A549 (cell line): ENCODE measurements around the gene CBY1. TPM values are rescaled to one million over a fixed set of nuclear protein-coding genes. Genes with fewer than 3 reads are reported as not detected.

ENCODE experiments used
- ATAC-seq, 2 experiments: fragments of 200-7000 bp in 1 of 2; fragments of >200 bp in 1 of 2; cut with Nextera tagmentation in 1 of 2; cut with Tn5 transposase in 1 of 2; 3 replicates each; pipeline versions ENCODE4 v1.8.0 to v1.9.1; 2018 to 2020; ENCODE audit warnings: mild to moderate bottlenecking in 1 of 2, moderate library complexity in 1 of 2
- CTCF ChIA-PET: fragments of 300-600 bp; sonication (Branson Sonifier 250); formaldehyde crosslinking; extraction: SDS; loops from one replicate; lab custom pipeline; 2021; ENCODE audit warnings: antibody characterized with exemption, inconsistent platforms; lab: Yijun Ruan, JAX
- POLR2A ChIA-PET: fragments of 350-600 bp; formaldehyde crosslinking; extraction: SDS; loops from one replicate; lab custom pipeline; 2021; ENCODE audit warnings: antibody characterized with exemption, inconsistent platforms; lab: Yijun Ruan, JAX
- DNase-seq, 2 experiments: peaks; one replicate each; pipeline versions ENCODE4 v3.0.0 to v3.0.0-alpha.2; 2011 to 2016; ENCODE audit warnings: low read depth in 1 of 2, low spot score in 1 of 2
- FAIRE-seq: peaks from 2 replicates; lab custom pipeline; 2011; peaks lifted over from hg19 to GRCh38; lab: Jason Lieb, UNC
- H3K27ac ChIP-seq, 2 experiments: fragments of >200 bp; sonication (Bioruptor Twin); formaldehyde crosslinking; 3 replicates each; pipeline ENCODE4 v1.5.1; 2016 to 2017
- H3K4me1 ChIP-seq: fragments of >200 bp; sonication (Bioruptor Twin); formaldehyde crosslinking; 3 replicates; pipeline ENCODE4 v1.6.1; 2016
- H3K4me2 ChIP-seq: fragments of >200 bp; sonication (Bioruptor Twin); formaldehyde crosslinking; 3 replicates; pipeline ENCODE4 v1.6.1; 2016
- H3K4me3 ChIP-seq: fragments of >200 bp; sonication (Bioruptor Twin); formaldehyde crosslinking; 3 replicates; pipeline ENCODE4 v1.5.1; 2016
- H3K9me3 ChIP-seq: fragments of >200 bp; sonication (Bioruptor Twin); formaldehyde crosslinking; 3 replicates; pipeline ENCODE4 v1.6.1; 2016
- BCL3 ChIP-seq: fragments of >200 bp; sonication (Bioruptor Twin); formaldehyde crosslinking; IDR thresholded peaks from 3 replicates; pipeline ENCODE4 v1.6.1; 2016
- CEBPB ChIP-seq, 2 experiments: fragments of >200 bp in 1 of 2; sonication (Bioruptor Twin) in 1 of 2; formaldehyde crosslinking in 1 of 2; IDR thresholded peaks; 2 replicates each; pipeline ENCODE4 v1.6.1; 2012 to 2016
- CHD4 ChIP-seq: fragments of 200-600 bp; sonication (generic); IDR thresholded peaks from 2 replicates; pipeline ENCODE4 v1.6.1; 2016; ENCODE audit warnings: antibody characterized with exemption, mild to moderate bottlenecking, borderline replicate concordance
- CTCF ChIP-seq: fragments of >200 bp; sonication (Bioruptor Twin); formaldehyde crosslinking; IDR thresholded peaks from 3 replicates; pipeline ENCODE4 v1.5.1; 2016
- EHF ChIP-seq: fragments of 250-450 bp; sonication (Bioruptor Pico); IDR thresholded peaks from 2 replicates; pipeline ENCODE4 v1.5.0; 2020; ENCODE audit warnings: mild to moderate bottlenecking
- EHMT2 ChIP-seq: fragments of 200-600 bp; sonication (generic); IDR thresholded peaks from 2 replicates; pipeline ENCODE4 v1.6.1; 2016; ENCODE audit warnings: antibody characterized with exemption, low read depth, mild to moderate bottlenecking, moderate library complexity
- ELK1 ChIP-seq: fragments of 150-350 bp; IDR thresholded peaks from 2 replicates; pipeline ENCODE4 v1.6.1; 2014; ENCODE audit warnings: low read depth, mild to moderate bottlenecking, low read length
- ESRRA ChIP-seq: fragments of 150-350 bp; IDR thresholded peaks from 2 replicates; pipeline ENCODE4 v1.6.1; 2014; ENCODE audit warnings: mild to moderate bottlenecking, low read length, borderline replicate concordance
- FOSL2 ChIP-seq, 2 experiments: fragments of 450-650 bp in 1 of 2; fragments of >200 bp in 1 of 2; sonication (Bioruptor Twin) in 1 of 2; formaldehyde crosslinking; IDR thresholded peaks; 2 replicates each; pipeline versions ENCODE4 v1.5.0 to v1.6.1; 2016 to 2020; ENCODE audit warnings: mild to moderate bottlenecking in 1 of 2, moderate library complexity in 1 of 2
- FOXS1 ChIP-seq: fragments of 250-450 bp; sonication (Bioruptor Pico); IDR thresholded peaks from 2 replicates; pipeline ENCODE4 v1.5.0; 2020; ENCODE audit warnings: mild to moderate bottlenecking, moderate library complexity
- HES2 ChIP-seq: fragments of >200 bp; sonication (Bioruptor Twin); formaldehyde crosslinking; IDR thresholded peaks from 2 replicates; pipeline ENCODE4 v1.6.1; 2016
- JUN ChIP-seq, 2 experiments: fragments of >200 bp; sonication (Bioruptor Twin); formaldehyde crosslinking; IDR thresholded peaks; 2 replicates in 1 of 2; 3 replicates in 1 of 2; pipeline ENCODE4 v1.6.1; 2016 to 2017
- KDM5A ChIP-seq: fragments of 200-600 bp; sonication (generic); IDR thresholded peaks from 2 replicates; pipeline ENCODE4 v1.6.1; 2016; ENCODE audit warnings: antibody characterized with exemption, mild to moderate bottlenecking
- MAX ChIP-seq: IDR thresholded peaks from 2 replicates; pipeline ENCODE4 v1.6.1; 2012
- MYC ChIP-seq: IDR thresholded peaks from 2 replicates; pipeline ENCODE4 v1.6.1; 2012; ENCODE audit warnings: mild to moderate bottlenecking, inconsistent platforms, low read length, improper control_type of control experiment, borderline replicate concordance
- NPAS2 ChIP-seq: fragments of 250-450 bp; sonication (Bioruptor Pico); IDR thresholded peaks from 2 replicates; pipeline ENCODE4 v1.8.0; 2022; ENCODE audit warnings: mild to moderate bottlenecking, moderate library complexity, borderline replicate concordance
- PBX3 ChIP-seq: IDR thresholded peaks from 2 replicates; pipeline ENCODE4 v1.6.1; 2012
- RAD21 ChIP-seq, 2 experiments: fragments of >200 bp in 1 of 2; sonication (Bioruptor Twin) in 1 of 2; formaldehyde crosslinking in 1 of 2; IDR thresholded peaks in 1 of 2; conservative IDR thresholded peaks in 1 of 2; 2 replicates in 1 of 2; 3 replicates in 1 of 2; pipeline ENCODE4 v1.6.1; 2012 to 2018; ENCODE audit warnings: inconsistent platforms in 1 of 2
- RARB ChIP-seq: fragments of 250-450 bp; sonication (Bioruptor Pico); IDR thresholded peaks from 2 replicates; pipeline ENCODE4 v1.8.0; 2021; ENCODE audit warnings: mild to moderate bottlenecking, moderate library complexity
- RCOR1 ChIP-seq: fragments of 150-350 bp; IDR thresholded peaks from 2 replicates; pipeline ENCODE4 v1.6.1; 2014; ENCODE audit warnings: antibody characterized with exemption, low read length, low read depth
- RFX5 ChIP-seq: fragments of 450-650 bp; IDR thresholded peaks from 2 replicates; pipeline ENCODE4 v1.7.1; 2014; ENCODE audit warnings: antibody characterized with exemption, mild to moderate bottlenecking, moderate library complexity
- RNF2 ChIP-seq: fragments of 200-600 bp; sonication (generic); IDR thresholded peaks from 2 replicates; pipeline ENCODE4 v1.6.1; 2016; ENCODE audit warnings: low read depth, mild to moderate bottlenecking, antibody characterized with exemption, moderate library complexity, borderline replicate concordance
- SMC3 ChIP-seq: fragments of >200 bp; sonication (Bioruptor Twin); formaldehyde crosslinking; IDR thresholded peaks from 3 replicates; pipeline ENCODE4 v1.6.1; 2018; ENCODE audit warnings: inconsistent platforms
- SREBF2 ChIP-seq: fragments of 450-650 bp; IDR thresholded peaks from 2 replicates; pipeline ENCODE4 v1.6.1; 2014; ENCODE audit warnings: mild to moderate bottlenecking, moderate library complexity
- TFCP2L1 ChIP-seq: fragments of 250-450 bp; sonication (Bioruptor Pico); IDR thresholded peaks from 2 replicates; pipeline ENCODE4 v1.5.0; 2021; ENCODE audit warnings: mild to moderate bottlenecking
- ZFP36 ChIP-seq: fragments of 450-650 bp; IDR thresholded peaks from 2 replicates; pipeline ENCODE4 v1.6.1; 2014; ENCODE audit warnings: borderline replicate concordance; ENCODE audit not compliant: partially characterized antibody
- ZNF302 ChIP-seq: fragments of 250-450 bp; sonication (Bioruptor Pico); IDR thresholded peaks from 2 replicates; pipeline ENCODE4 v1.9.0; 2021; ENCODE audit warnings: inconsistent platforms, mild to moderate bottlenecking, moderate library complexity
- WGBS: methylation state at CpG from one replicate; pipeline ENCODE4 v1.1.6; 2017; ENCODE audit errors: missing lambda C conversion rate; 5-methylcytosine and 5-hydroxymethylcytosine counted together
- polyA plus RNA-seq, 4 experiments: library from polyadenylated mRNA; depleted of rRNA in 3 of 4; stranded (reverse); fragments of >200 nt; fragmentation: RNase III in 1 of 4; extraction: RNeasy Plus Mini Kit Qiagen cat#74134 plus additional on column Dnase treatment in 1 of 4; gene quantifications; 2 replicates in 3 of 4; 3 replicates in 1 of 4; pipeline ENCODE4 v1.2.3, GENCODE V29; 2011 to 2017

The CBY1 gene
- polyA plus RNA-seq, 2 of the 4 experiments (the other 2 are of a cell fraction), result 19.4 to 20.8 TPM

- TF ChIP-seq RAD21 (conservative IDR thresholded peaks at IDR 0.05 in 1 of 2, IDR thresholded peaks at IDR 0.05 in 1 of 2), result no peak
- TF ChIP-seq MYC, result no peak
- TF ChIP-seq ZFP36, result no peak
- no peak for TF ChIP-seq CHD4
- no peak for TF ChIP-seq ESRRA
- TF ChIP-seq FOSL2 (IDR thresholded peaks at IDR 0.05), result no peak
- TF ChIP-seq FOSL2 (CRISPR knock-in tag; IDR thresholded peaks at IDR 0.05), result no peak
- TF ChIP-seq NPAS2 (CRISPR knock-in tag), result no peak
- TF ChIP-seq FOXS1, result no peak
- TF ChIP-seq ELK1, result no peak
- no peak for TF ChIP-seq MAX
- TF ChIP-seq EHMT2, result no peak
- TF ChIP-seq KDM5A, result no peak
- no peak for TF ChIP-seq SREBF2
- no peak overlapping the region for H3K4me3 ChIP-seq
- ChIA-PET CTCF (interaction anchor here (1.1 to 1.4 kb wide), 2 partner anchors 12 to 56 kb away, joined by 4 read pairs; no protein-coding TSS in a partner anchor), POLR2A (no interaction called here)
- FAIRE-seq, result no peak
- DNase-seq, result no peak
- ATAC-seq, result no peak
- no peak overlapping the region for H3K4me2 ChIP-seq
- H3K4me1 ChIP-seq, result peaks cover 5% of the 10 kb centered on the region; the same call in 2 of the 3 replicates
- H3K27ac ChIP-seq, result no peak overlapping the region
- no peaks in the 10 kb centered on the region for H3K9me3 ChIP-seq
- 93% methylated on average over 11 of the region's 11 CpGs for WGBS
These were observed 56.2 kb downstream of the CBY1 start for GRCh38 chr22:38712486-38713207.

- TF ChIP-seq PBX3 (no peak), JUN (IDR thresholded peaks at IDR 0.05) (no peak), CEBPB (IDR thresholded peaks at IDR 0.05) (no peak)
- DNase-seq, result no peak
- POLR2A ChIA-PET, result no interaction called here
- H3K4me1 ChIP-seq, result peaks cover 10% of the 10 kb centered on the region
- no peak for ATAC-seq
- FAIRE-seq, result no peak
- H3K27ac ChIP-seq, result no peak overlapping the region
- H3K4me3 ChIP-seq, result no peak overlapping the region
- CTCF ChIA-PET, result interaction anchor here (1.2 to 1.7 kb wide), 2 partner anchors 55 to 202 kb away, joined by 3 to 4 read pairs; no protein-coding TSS in a partner anchor
- 93% methylated on average over 8 of the region's 8 CpGs for WGBS
- H3K9me3 ChIP-seq, result no peaks in the 10 kb centered on the region
- H3K4me2 ChIP-seq, result no peak overlapping the region
These were observed 57.5 kb downstream of the CBY1 start for GRCh38 chr22:38713921-38714320.

- H3K4me2 ChIP-seq, result no peak overlapping the region
- no peak overlapping the region for H3K4me3 ChIP-seq
- 94% methylated on average over 7 of the region's 9 CpGs for WGBS
- CTCF ChIA-PET, result interaction anchor here (1.4 to 2.5 kb wide), 3 partner anchors 9 to 54 kb away, joined by 4 to 13 read pairs (median 4); partner anchors contain the start of gene TOMM22
- peaks cover 15% of the 10 kb centered on the region for H3K4me1 ChIP-seq
- ATAC-seq (no peak), FAIRE-seq (no peak), DNase-seq (no peak)
- POLR2A ChIA-PET, result no interaction called here
- no peak overlapping the region for H3K27ac ChIP-seq
- H3K9me3 ChIP-seq, result no peaks in the 10 kb centered on the region
- TF ChIP-seq ZFP36, result no peak
- no peak for TF ChIP-seq HES2
- no peak for TF ChIP-seq RARB
- no peak for TF ChIP-seq RFX5
- TF ChIP-seq CTCF, result no peak
- no peak for TF ChIP-seq TFCP2L1 (CRISPR knock-in tag)
- no peak for TF ChIP-seq EHF (CRISPR knock-in tag)
- TF ChIP-seq BCL3, result no peak
- no peak for TF ChIP-seq RNF2
- TF ChIP-seq RCOR1, result no peak
- TF ChIP-seq ZNF302 (CRISPR knock-in tag), result no peak
- no peak for TF ChIP-seq SMC3
These were observed 58.8 kb downstream of the CBY1 start for GRCh38 chr22:38715176-38715764.
